HepG2 (cell line): Measurements from ENCODE around the gene FAM222A. TPM values are rescaled to one million over a fixed set of nuclear protein-coding genes. Genes with fewer than 3 reads are reported as not detected.

Experiments
- ATAD3A ChIP-seq: sonication (generic); formaldehyde crosslinking; IDR thresholded peaks from 2 replicates; pipeline ENCODE4 v1.4.0; 2020; ENCODE audit warnings: missing genetic modification reagents
- ESRRA ChIP-seq: sonication (generic); formaldehyde crosslinking; IDR thresholded peaks from 2 replicates; pipeline ENCODE4 v1.5.1; 2020; ENCODE audit warnings: mild to moderate bottlenecking, low read depth, missing genetic modification reagents
- ISL2 ChIP-seq: sonication (generic); formaldehyde crosslinking; IDR thresholded peaks from 2 replicates; pipeline ENCODE4 v1.5.0; 2020; ENCODE audit warnings: missing genetic modification reagents
- KDM1A ChIP-seq: IDR thresholded peaks from 2 replicates; pipeline ENCODE4 v1.6.1; 2016; ENCODE audit warnings: missing compliant biosample characterization
- KMT2A ChIP-seq: sonication (generic); formaldehyde crosslinking; IDR thresholded peaks from 2 replicates; pipeline ENCODE4 v1.4.0; 2020; ENCODE audit warnings: missing genetic modification reagents
- ZBTB3 ChIP-seq: sonication (generic); formaldehyde crosslinking; IDR thresholded peaks from 2 replicates; pipeline ENCODE4 v1.4.0; 2020; ENCODE audit warnings: low read depth, mild to moderate bottlenecking, moderate library complexity, missing genetic modification reagents, borderline replicate concordance
- ZMYM3 ChIP-seq: sonication (generic); formaldehyde crosslinking; IDR thresholded peaks from 2 replicates; pipeline ENCODE4 v1.5.1; 2020; ENCODE audit warnings: mild to moderate bottlenecking, missing genetic modification reagents
- ZNF460 ChIP-seq: sonication (generic); formaldehyde crosslinking; IDR thresholded peaks from 2 replicates; pipeline ENCODE4 v1.5.1; 2020; ENCODE audit warnings: missing genetic modification reagents, mild to moderate bottlenecking, borderline replicate concordance
- ZNF83 ChIP-seq: sonication (generic); formaldehyde crosslinking; IDR thresholded peaks from 2 replicates; pipeline ENCODE4 v1.4.0; 2020; ENCODE audit warnings: missing genetic modification reagents, mild to moderate bottlenecking, borderline replicate concordance
- polyA plus RNA-seq, 8 experiments: library from polyadenylated mRNA; depleted of rRNA in 3 of 8; stranded (reverse) in 7 of 8; unstranded in 1 of 8; fragments of >200 nt; fragmentation: Illumina TruSeq in 4 of 8; extraction: Trizol in 4 of 8; gene quantifications; 2 replicates each; pipeline versions ENCODE4 v1.2.1 to v1.2.3, GENCODE V29; 2011 to 2016; ENCODE audit warnings: low read depth in 4 of 8, missing spikeins in 1 of 8, mixed read lengths in 1 of 8; ENCODE audit not compliant: insufficient read depth in 1 of 8
- total RNA-seq, 5 experiments: library from RNA; depleted of rRNA; stranded (reverse); fragments of >200 nt; fragmentation: Illumina TruSeq; extraction: Trizol; gene quantifications; 2 replicates each; pipeline ENCODE4 v1.2.3, GENCODE V29; 2016; ENCODE audit warnings: low read depth in 1 of 5
- TF ChIP-seq, protein P1 (sequence below): sonication (generic); formaldehyde crosslinking; IDR thresholded peaks from 2 replicates; pipeline ENCODE4 v1.4.0; 2020; ENCODE audit warnings: missing genetic modification reagents
- TF ChIP-seq, protein P2 (sequence below): sonication (generic); formaldehyde crosslinking; IDR thresholded peaks from 2 replicates; pipeline ENCODE4 v1.4.0; 2020; ENCODE audit warnings: missing genetic modification reagents
- TF ChIP-seq, protein P3 (sequence below): sonication (generic); formaldehyde crosslinking; IDR thresholded peaks from 2 replicates; pipeline ENCODE4 v1.5.1; 2020; ENCODE audit warnings: mild to moderate bottlenecking, missing genetic modification reagents
- TF ChIP-seq, protein P4 (sequence below): IDR thresholded peaks from 2 replicates; pipeline ENCODE4 v1.6.1; 2016; ENCODE audit warnings: low read depth
- TF ChIP-seq, protein P5 (sequence below): sonication (generic); formaldehyde crosslinking; IDR thresholded peaks from 2 replicates; pipeline ENCODE4 v1.5.1; 2020; ENCODE audit warnings: mild to moderate bottlenecking, missing genetic modification reagents, moderate library complexity

Gene FAM222A
- total and polyA plus RNA-seq, 2 of the 13 experiments (the other 11 are each of a cell fraction or from before 2014, with no cell fraction given) = 2.7 to 9.6 TPM

DNA sequence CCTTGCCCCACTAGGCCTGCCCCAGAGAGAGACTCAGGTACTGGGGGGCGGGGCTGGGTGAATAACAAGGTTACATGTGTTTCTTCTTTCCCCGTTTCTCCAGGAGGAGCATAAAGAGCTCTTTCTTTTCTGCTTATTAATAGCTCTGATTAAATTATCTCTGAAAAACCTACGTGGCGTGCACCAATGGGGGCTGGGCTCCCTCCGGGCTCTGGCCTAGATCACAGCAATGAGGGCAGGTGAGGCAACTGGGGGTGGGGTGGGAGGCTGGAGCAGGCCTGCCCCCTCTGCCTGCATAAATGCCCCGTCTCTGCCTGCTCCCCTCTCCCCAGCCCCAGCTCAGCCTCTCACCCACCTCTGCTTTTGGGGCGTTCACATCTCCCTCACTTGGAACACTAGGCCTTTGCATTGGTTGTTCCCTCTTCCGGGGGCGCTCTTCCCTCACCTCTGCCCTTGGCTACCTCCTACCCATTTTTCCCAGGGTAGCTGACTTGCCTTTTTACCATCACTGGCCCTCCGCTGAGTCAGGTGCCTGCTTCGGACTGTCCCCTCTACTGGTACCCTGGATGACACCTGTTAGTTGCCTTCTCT, 4.1 kb upstream of the FAM222A start (continued):
- TF ChIP-seq KMT2A (CRISPR knock-in tag) = 0 out of 2 replicates have a peak, but pooled peaks have one; percentile 9
- TF ChIP-seq, protein P1, sequence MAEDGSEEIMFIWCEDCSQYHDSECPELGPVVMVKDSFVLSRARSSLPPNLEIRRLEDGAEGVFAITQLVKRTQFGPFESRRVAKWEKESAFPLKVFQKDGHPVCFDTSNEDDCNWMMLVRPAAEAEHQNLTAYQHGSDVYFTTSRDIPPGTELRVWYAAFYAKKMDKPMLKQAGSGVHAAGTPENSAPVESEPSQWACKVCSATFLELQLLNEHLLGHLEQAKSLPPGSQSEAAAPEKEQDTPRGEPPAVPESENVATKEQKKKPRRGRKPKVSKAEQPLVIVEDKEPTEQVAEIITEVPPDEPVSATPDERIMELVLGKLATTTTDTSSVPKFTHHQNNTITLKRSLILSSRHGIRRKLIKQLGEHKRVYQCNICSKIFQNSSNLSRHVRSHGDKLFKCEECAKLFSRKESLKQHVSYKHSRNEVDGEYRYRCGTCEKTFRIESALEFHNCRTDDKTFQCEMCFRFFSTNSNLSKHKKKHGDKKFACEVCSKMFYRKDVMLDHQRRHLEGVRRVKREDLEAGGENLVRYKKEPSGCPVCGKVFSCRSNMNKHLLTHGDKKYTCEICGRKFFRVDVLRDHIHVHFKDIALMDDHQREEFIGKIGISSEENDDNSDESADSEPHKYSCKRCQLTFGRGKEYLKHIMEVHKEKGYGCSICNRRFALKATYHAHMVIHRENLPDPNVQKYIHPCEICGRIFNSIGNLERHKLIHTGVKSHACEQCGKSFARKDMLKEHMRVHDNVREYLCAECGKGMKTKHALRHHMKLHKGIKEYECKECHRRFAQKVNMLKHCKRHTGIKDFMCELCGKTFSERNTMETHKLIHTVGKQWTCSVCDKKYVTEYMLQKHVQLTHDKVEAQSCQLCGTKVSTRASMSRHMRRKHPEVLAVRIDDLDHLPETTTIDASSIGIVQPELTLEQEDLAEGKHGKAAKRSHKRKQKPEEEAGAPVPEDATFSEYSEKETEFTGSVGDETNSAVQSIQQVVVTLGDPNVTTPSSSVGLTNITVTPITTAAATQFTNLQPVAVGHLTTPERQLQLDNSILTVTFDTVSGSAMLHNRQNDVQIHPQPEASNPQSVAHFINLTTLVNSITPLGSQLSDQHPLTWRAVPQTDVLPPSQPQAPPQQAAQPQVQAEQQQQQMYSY = no peak
- TF ChIP-seq ESRRA (CRISPR knock-in tag) = no peak
- TF ChIP-seq, protein P2, sequence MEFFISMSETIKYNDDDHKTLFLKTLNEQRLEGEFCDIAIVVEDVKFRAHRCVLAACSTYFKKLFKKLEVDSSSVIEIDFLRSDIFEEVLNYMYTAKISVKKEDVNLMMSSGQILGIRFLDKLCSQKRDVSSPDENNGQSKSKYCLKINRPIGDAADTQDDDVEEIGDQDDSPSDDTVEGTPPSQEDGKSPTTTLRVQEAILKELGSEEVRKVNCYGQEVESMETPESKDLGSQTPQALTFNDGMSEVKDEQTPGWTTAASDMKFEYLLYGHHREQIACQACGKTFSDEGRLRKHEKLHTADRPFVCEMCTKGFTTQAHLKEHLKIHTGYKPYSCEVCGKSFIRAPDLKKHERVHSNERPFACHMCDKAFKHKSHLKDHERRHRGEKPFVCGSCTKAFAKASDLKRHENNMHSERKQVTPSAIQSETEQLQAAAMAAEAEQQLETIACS (CRISPR knock-in tag) = no peak
- TF ChIP-seq ZNF83 = no peak
- TF ChIP-seq, protein P3, sequence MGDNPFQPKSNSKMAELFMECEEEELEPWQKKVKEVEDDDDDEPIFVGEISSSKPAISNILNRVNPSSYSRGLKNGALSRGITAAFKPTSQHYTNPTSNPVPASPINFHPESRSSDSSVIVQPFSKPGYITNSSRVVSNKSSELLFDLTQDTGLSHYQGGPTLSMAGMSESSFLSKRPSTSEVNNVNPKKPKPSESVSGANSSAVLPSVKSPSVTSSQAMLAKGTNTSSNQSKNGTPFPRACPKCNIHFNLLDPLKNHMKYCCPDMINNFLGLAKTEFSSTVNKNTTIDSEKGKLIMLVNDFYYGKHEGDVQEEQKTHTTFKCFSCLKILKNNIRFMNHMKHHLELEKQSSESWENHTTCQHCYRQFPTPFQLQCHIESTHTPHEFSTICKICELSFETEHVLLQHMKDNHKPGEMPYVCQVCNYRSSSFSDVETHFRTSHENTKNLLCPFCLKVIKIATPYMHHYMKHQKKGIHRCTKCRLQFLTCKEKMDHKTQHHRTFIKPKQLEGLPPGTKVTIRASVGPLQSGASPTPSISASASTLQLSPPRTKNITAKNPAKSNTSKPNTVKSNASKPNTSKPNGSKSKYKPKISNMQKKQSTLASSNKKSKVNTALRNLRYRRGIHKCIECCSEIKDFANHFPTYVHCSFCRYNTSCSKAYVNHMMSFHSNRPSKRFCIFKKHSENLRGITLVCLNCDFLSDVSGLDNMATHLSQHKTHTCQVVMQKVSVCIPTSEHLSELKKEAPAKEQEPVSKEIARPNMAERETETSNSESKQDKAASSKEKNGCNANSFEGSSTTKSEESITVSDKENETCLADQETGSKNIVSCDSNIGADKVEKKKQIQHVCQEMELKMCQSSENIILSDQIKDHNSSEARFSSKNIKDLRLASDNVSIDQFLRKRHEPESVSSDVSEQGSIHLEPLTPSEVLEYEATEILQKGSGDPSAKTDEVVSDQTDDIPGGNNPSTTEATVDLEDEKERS (CRISPR knock-in tag) = no peak
- no peak for TF ChIP-seq ISL2 (CRISPR knock-in tag)
- TF ChIP-seq ZMYM3 = peak; percentile 58; the same call in 1 of the 2 replicates
- TF ChIP-seq KDM1A (CRISPR knock-in tag) = 0 out of 2 replicates have a peak, but pooled peaks have one; percentile 37
- TF ChIP-seq, protein P4, sequence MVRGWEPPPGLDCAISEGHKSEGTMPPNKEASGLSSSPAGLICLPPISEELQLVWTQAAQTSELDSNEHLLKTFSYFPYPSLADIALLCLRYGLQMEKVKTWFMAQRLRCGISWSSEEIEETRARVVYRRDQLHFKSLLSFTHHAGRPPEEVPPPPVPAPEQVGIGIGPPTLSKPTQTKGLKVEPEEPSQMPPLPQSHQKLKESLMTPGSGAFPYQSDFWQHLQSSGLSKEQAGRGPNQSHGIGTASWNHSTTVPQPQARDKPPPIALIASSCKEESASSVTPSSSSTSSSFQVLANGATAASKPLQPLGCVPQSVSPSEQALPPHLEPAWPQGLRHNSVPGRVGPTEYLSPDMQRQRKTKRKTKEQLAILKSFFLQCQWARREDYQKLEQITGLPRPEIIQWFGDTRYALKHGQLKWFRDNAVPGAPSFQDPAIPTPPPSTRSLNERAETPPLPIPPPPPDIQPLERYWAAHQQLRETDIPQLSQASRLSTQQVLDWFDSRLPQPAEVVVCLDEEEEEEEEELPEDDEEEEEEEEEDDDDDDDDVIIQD (CRISPR knock-in tag) = no peak
- no peak for TF ChIP-seq ZNF460 (CRISPR knock-in tag)
- TF ChIP-seq ZBTB3 (CRISPR knock-in tag) = no peak
- TF ChIP-seq, protein P5, sequence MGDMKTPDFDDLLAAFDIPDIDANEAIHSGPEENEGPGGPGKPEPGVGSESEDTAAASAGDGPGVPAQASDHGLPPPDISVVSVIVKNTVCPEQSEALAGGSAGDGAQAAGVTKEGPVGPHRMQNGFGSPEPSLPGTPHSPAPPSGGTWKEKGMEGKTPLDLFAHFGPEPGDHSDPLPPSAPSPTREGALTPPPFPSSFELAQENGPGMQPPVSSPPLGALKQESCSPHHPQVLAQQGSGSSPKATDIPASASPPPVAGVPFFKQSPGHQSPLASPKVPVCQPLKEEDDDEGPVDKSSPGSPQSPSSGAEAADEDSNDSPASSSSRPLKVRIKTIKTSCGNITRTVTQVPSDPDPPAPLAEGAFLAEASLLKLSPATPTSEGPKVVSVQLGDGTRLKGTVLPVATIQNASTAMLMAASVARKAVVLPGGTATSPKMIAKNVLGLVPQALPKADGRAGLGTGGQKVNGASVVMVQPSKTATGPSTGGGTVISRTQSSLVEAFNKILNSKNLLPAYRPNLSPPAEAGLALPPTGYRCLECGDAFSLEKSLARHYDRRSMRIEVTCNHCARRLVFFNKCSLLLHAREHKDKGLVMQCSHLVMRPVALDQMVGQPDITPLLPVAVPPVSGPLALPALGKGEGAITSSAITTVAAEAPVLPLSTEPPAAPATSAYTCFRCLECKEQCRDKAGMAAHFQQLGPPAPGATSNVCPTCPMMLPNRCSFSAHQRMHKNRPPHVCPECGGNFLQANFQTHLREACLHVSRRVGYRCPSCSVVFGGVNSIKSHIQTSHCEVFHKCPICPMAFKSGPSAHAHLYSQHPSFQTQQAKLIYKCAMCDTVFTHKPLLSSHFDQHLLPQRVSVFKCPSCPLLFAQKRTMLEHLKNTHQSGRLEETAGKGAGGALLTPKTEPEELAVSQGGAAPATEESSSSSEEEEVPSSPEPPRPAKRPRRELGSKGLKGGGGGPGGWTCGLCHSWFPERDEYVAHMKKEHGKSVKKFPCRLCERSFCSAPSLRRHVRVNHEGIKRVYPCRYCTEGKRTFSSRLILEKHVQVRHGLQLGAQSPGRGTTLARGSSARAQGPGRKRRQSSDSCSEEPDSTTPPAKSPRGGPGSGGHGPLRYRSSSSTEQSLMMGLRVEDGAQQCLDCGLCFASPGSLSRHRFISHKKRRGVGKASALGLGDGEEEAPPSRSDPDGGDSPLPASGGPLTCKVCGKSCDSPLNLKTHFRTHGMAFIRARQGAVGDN (CRISPR knock-in tag) = peak; percentile 58
- no peak for TF ChIP-seq ATAD3A
